Measurements from ENCODE around the gene ZXDA.
"Not testable (repeated sequence)": the region's sequence is repeated elsewhere in the genome, so short reads cannot be mapped to it uniquely, and the experiment has no call there.

ZXDA gene, protein sequence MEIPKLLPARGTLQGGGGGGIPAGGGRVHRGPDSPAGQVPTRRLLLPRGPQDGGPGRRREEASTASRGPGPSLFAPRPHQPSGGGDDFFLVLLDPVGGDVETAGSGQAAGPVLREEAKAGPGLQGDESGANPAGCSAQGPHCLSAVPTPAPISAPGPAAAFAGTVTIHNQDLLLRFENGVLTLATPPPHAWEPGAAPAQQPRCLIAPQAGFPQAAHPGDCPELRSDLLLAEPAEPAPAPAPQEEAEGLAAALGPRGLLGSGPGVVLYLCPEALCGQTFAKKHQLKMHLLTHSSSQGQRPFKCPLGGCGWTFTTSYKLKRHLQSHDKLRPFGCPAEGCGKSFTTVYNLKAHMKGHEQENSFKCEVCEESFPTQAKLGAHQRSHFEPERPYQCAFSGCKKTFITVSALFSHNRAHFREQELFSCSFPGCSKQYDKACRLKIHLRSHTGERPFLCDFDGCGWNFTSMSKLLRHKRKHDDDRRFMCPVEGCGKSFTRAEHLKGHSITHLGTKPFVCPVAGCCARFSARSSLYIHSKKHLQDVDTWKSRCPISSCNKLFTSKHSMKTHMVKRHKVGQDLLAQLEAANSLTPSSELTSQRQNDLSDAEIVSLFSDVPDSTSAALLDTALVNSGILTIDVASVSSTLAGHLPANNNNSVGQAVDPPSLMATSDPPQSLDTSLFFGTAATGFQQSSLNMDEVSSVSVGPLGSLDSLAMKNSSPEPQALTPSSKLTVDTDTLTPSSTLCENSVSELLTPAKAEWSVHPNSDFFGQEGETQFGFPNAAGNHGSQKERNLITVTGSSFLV

DNA sequence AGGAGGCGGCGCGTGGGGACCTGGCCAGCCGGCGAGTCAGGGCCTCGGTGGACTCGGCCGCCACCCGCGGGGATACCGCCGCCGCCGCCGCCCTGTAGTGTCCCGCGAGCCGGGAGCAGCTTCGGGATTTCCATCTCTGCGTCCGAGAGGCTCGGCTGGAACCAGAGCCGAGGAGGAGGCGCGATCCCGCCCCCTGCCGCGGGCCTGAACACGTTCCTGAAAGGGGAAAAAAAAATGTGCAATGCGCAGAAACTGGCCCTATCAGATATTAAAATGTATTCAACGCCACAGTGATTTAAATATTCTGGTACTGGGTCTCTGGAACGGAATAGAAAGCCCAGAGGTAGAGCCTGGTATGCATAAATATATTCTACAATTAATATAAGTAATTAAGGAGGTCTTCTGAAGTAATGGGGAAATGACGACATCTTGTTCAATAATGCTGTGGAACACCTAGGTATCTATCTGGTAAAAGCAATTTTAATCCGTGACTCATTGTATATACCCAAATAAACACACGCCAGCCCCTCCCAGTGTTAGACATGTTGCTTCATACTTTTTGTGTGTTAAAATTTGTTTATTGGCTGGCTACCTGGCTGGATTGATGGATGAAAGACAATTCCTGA lies at the start of gene ZXDA:
TSS of gene ZXDA (minus strand) at position 172 of the 626 bp plus-strand sequence. CDS start at position 134, 38 bp downstream.
- DNase-seq (ENCODE audit: low read depth in 2 of 2) = not testable (repeated sequence)

DNA sequence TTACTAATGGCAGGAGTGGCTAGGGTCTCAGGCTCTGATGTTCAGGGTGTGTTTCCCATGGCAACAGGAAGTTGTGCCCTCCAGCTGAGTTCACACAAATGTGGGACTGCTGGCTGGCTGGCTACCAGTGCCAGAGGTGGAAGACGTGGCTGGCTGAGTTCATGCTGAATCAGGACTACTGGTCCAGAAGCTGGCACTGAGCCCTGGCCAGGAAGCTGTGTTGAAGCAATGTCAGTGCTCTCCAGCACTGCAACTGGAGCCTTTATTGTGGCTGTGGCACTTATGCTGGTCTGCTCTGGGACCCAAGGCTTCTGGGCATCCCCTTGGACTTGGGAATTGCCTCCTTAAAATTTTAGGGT lies 42.0 kb upstream of the ZXDA start:
- DNase-seq (ENCODE audit: low read depth in 2 of 2) = no peak

DNA sequence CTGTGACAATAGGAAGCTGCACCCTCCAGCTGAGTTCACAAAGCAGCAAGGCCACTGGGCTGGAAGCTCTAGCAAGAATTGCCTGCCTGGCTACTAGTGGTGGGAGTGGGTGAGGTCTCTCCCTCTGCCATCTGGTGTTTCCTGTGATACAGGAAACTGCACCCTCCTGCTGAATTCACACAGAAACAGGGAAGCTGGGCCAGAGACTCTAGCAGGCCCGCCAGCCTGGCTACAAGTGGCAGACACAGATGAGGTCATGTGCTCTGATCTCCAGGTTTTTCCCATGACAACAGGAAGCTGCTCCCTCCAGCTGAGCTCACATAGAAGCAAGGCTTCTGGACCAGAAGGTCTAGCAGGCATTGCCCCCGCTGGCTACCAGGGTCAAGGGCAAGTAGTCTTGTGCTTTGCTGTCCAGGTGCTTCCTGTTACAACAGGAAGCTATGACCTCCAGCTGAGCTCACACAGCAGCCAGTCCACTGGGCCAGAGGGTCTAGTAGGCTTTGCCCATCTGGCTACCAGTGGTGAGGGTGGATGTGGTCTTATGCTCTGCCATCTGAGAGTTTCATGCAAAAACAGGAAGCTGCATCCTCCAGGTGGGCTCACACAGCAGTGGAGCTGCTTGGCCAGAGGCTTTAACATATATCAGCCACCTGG lies 41.5 kb upstream of the ZXDA start:
- no peak for DNase-seq (ENCODE audit: low read depth in 2 of 2)

DNA sequence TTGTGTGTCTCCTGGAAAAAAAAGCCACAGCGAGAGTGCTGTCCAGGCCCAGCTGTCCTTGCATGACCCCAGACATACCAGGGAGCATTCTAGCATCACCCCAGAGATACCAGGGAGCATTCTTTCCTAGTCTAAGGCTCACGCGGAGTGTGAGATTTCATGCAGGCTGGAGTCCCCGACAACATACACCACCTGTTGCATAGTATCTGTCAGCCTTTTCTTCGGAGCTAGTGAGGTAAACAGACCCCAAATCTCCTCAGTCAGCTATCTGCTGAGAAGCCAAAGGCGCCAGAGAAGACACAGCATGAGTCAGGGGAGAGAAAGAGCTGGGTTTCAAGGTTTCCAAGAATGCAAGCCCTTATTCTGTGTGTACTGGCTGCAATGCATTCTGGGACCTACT lies 23.1 kb upstream of the ZXDA start:
- DNase-seq (ENCODE audit: low read depth in 2 of 2) = no peak

DNA sequence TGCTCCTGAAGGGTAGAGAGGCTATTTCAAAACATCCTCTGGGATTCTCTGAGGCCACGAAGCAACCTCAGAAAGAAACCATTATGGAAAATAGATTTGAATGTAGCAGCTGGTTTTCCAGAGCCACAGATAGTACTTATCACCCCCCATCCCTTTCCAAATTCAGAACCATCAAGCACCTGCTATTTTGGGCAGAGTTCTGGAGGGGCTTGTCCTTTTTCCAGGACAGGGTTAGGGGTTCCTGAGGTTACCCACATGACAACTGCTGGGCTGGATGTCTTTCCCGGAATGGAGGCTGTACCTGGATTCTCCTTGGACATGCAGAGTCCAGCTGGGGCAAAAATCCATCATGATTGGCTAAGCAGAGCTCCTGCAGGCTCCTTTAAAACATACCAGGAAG lies 22.0 kb upstream of the ZXDA start:
- no peak for DNase-seq (ENCODE audit: low read depth in 2 of 2)

DNA sequence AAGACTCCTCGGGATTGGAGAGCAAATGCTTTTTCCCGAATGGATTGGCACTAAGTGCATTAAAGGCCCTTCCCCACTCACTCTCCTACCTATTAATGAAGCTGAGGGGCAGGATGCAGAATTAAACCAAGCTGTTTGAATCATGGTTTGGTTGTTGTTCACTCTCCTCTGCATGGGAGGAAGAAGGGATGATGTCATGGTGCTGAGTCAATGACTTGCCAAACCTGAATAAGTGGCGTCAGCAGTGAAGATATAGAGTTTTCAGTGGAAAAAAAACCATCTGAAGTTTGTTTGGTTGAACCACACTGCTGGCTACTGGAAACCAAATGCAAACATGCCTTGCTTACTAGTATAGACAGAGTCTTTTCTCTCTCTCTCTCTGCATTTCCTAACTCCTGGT lies 19.8 kb upstream of the ZXDA start:
- DNase-seq (ENCODE audit: low read depth in 2 of 2) = no peak

DNA sequence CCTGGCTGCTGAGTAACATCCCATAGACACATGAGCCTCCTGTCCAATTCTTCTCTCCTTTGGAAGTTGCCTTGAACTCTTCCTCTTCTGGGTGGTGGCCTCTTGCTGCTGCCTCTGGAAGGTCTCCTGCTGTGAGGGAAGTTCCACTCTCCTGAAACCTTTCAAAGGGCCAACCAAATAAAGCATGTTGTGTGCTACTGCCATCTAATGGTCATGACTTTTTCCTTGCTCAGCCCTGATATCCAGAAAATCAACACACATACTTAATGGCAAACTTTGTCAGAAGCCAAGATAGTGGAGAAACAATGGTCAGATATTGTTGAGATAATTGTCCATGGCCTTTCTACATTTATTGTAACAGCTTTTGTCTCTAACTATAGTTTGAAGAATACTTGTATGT lies 19.1 kb upstream of the ZXDA start:
- no peak for DNase-seq (ENCODE audit: low read depth in 2 of 2)

DNA sequence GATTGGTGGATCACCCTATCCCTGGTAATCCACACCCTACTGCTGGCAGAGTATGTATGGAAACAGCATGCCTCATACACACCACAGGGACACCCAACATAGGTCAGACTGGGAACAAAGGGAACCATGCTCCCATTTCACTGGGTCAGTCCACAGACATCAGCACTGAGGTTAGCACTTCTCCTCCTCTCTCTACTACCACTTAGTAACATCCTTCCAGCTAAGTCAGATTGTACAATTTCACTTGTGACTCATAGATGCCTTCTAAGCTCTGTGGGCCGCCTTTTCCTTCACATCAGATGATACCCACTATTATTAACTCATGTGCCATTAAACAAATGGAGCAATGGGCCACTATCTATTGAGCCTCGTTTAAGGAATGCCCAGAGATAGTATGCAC lies 15.5 kb upstream of the ZXDA start:
- no peak for DNase-seq (ENCODE audit: low read depth in 2 of 2)

DNA sequence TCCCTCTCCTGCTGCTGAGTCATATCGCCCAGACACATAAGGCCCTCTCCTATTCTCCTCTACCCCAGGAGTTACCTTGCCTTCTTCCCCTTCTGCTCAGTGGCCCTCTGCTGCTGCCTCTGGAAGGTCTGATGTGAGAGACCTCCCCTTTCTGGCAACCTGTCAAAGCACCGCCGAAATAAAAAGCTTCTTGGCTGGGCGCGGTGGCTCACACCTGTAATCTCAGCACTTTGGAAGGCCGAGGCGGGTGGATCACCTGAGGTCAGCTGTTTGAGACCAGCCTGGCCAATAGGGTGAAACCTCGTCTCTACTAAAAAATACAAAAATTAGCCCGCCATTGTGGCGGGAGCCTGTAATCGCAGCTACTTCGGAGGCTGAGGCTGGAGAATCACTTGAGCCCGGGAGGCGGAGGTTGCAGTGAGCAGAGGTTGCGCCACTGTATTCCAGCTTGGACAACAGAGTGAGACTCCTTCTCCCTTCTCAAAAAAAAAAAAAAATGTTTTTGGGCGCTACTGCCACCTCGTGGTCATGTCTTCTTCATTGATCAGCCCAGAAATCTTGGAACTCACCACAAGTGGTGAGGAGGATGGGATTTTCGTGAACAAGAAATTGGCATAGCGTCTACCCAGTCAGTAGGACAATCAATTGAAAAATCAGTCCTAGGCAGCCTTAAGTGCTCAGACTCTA lies 8.6 kb upstream of the ZXDA start:
- no peak for DNase-seq (ENCODE audit: low read depth in 2 of 2)

DNA sequence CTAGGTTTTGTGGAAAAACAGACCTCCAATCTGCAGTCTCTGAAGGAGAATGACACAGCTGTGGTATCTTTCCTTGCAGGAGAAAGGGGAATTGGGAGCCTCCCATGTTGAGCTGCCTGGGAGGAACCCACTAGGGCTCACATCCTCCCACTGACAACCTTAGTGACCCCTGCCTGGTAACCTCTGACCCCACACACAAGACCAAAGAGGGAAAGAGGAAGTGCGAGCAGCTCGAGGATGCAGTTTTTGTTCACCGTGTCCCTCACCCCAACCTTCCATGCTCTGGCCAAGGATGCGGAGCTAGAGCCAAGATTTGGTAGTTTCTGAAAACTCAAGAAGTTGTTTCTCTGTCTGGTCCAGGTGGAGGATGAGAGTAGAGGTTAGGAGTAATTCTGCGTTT lies 5.4 kb upstream of the ZXDA start:
- DNase-seq (ENCODE audit: low read depth in 2 of 2) = no peak

DNA sequence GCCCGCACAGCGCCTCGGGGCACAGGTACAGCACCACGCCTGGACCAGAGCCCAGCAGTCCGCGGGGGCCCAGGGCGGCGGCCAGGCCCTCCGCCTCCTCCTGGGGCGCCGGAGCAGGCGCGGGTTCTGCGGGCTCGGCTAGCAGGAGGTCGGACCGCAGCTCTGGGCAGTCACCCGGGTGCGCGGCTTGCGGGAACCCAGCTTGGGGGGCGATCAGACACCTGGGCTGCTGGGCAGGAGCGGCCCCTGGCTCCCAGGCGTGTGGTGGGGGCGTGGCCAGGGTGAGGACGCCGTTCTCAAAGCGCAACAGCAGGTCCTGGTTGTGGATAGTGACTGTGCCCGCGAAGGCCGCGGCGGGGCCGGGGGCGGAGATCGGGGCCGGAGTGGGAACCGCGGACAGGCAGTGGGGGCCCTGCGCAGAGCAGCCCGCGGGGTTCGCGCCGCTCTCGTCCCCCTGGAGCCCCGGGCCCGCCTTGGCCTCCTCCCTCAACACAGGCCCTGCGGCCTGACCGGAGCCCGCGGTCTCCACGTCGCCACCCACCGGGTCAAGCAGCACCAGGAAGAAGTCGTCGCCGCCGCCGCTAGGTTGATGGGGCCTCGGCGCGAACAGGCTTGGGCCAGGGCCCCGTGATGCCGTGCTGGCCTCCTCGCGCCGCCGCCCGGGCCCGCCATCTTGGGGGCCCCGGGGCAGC lies 517 bp downstream of the ZXDA start:
- not testable (repeated sequence) for DNase-seq (ENCODE audit: low read depth in 2 of 2)

DNA sequence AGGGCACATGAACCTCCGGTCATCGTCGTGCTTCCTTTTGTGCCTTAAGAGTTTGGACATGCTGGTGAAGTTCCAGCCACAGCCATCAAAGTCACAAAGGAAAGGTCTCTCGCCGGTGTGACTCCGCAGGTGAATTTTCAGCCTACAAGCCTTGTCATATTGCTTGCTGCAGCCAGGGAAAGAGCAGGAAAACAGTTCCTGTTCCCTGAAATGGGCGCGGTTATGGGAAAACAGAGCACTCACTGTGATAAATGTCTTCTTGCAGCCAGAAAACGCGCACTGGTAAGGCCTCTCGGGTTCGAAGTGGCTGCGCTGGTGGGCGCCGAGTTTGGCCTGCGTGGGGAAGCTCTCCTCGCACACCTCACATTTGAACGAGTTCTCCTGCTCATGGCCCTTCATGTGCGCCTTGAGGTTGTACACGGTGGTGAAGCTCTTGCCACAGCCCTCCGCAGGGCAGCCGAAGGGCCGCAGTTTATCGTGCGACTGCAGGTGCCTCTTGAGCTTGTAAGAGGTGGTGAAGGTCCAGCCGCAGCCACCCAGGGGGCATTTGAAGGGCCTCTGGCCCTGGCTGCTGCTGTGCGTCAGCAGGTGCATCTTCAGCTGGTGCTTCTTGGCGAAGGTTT lies 1.2 kb downstream of the ZXDA start:
- not testable (repeated sequence) for DNase-seq (ENCODE audit: low read depth in 2 of 2)

DNA sequence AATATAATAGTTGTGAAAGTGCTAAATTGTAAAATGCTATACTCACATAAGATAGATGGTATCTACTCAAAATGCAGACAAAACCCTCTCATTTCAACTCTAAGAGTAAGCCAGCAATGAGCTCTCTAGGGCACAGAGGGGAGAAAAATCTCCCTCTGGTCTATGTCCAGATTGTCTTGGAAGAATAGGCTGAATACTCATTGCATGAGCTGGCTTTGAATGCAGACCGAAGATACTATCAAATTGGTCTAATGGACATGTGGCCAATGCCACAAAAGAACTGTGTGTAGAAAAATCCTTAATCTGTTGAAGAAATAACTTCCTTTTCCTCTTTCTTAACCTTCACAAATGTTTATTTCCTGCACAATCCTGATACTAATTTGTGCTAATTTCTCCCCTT lies 3.5 kb downstream of the ZXDA start:
- no peak for DNase-seq (ENCODE audit: low read depth in 2 of 2)

DNA sequence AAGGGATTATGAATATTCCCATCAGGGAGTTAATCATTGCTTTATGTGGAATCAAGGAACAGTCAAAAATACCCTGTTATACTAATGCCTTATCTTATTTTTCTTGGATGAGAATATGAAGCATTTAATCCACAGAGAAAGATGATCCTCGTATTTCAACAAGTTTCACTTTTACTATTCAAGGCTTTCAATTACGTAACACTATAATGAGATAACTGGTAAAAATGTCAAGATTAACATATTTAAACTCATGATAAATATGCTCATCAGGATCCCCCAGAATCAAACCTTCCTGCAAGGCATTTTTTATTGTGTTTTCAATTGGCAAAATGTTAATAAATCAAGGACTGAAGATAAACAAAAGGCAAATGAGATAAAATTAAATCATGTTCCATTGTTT lies 5.1 kb downstream of the ZXDA start:
- no peak for DNase-seq (ENCODE audit: low read depth in 2 of 2)

DNA sequence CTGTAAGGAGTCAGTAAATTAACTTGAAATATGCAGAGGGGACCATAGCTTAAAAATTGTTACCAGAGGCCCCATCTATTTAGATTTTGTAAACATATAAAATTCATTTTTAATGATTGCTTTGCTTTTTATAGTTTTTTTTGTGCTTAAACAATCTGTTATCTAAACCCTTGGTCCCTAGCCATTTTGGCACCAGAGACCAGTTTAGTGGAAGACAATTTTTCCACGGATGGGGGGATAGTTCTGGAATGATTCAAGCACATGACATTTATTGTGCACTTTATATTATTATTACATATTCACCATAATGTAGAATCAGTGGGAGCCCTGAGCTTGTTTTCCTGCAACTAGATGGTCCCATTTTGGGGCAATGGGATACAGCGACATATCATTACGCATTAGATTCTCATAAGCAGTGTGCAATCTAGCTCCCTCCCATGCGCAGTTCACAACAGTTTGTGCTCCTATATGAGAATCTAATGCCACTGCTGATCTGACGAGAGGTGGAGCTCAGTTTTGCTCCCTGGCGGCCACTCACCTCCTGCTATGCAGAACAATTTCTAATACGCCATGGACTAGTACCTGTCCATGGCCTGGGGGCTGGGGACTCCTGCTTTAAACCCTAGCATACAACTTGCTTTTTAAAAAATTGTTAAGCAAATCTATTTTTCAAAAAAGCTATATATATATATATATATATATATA lies 5.9 kb downstream of the ZXDA start:
- no peak for DNase-seq (ENCODE audit: low read depth in 2 of 2)

DNA sequence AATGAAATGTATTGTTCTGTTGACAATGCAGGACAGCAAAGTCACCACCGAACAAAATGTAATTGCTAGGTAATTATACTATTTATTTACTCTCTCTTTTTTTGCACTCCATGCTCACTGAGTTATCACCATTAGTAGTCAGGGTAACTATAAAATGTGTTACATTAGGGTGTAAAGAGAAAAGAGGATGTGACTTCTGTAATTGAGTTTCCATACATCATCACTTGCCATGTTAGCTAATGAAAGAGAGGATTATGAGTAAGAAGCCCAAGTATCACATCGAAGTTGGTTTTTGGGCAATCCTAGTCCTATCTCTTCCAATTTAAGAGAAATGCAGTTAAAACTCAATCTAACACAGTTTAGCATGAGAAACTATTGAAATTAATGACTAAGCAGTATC lies 7.6 kb downstream of the ZXDA start:
- DNase-seq (ENCODE audit: low read depth in 2 of 2) = no peak

DNA sequence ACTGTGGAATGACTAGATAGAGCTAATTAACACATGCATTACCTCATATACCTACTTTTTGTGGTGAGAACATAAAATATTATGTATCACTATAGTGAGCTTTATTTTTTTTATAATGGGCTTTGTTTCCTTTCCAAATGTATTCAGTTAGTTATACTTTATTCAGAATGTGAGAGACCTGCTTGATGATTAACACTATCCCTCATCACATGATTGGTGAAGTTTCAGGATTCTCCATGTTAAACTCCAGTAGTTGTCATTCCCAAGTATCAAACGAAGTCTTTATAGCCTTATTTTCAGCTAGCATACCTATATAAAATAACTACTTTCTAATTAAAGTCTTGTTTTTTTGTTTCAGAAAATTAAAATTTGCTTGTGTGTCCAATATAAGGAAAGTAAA lies 8.8 kb downstream of the ZXDA start:
- no peak for DNase-seq (ENCODE audit: low read depth in 2 of 2)

DNA sequence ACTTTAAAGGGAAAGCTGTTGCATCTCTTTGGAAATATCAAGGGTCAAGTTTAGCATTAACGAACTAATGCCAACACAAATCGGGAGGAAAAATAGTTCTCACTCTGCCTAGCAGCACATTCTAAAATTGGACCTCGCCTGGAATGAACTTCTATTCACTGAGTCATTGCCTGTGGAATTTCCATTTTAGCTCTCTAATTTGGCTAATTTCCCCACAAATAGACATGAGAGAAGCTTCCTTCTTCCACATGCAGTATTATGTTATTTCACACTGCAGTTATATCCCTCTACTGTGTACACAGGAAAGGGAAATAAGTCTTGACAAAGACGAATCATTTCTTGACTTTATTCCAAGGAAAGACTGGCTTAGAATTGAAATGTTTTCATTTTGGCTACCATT lies 9.3 kb downstream of the ZXDA start:
- no peak for DNase-seq (ENCODE audit: low read depth in 2 of 2)

DNA sequence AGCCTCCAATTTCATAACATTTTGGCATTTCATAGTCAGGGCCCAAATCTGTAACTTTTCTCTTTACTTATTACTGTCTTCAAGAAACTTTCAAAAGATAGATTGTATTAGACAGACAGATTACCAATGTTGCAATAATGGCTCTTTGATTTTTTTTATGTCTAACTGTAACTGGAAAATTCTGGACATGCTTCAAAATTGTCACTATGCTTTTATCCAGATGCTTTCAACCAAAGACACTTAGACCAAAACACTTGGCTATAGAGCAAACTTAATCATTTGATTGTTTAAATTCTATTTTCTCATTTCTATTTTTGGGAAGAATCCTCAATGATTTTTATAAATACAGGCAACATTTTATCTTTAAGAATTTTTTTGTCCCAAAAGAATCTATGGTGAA lies 10.4 kb downstream of the ZXDA start:
- DNase-seq (ENCODE audit: low read depth in 2 of 2) = no peak

DNA sequence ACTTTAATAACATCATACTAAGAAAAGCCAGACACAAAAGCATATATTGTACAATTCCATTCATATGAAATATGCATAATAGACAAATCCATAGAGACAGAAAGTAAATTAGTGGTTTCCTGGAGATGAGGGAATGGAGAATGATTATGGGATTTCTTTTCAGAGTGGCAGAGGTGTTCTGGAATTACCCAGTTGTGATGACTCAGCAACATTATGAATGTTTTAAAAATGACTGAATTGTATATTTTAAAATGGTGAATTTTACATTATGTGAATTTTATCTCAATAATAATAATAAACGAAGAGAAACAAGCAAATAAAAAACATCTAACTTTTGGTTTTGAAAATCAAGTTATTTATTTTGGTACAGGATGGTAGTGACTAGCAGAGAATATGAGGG lies 11.2 kb downstream of the ZXDA start:
- no peak for DNase-seq (ENCODE audit: low read depth in 2 of 2)
